ENCODE data around the gene PHGDH. TPM values are rescaled to one million over a fixed set of nuclear protein-coding genes. Genes with fewer than 3 reads are reported as not detected.

The PHGDH gene
- total and polyA plus RNA-seq, 9 of the 15 experiments (the other 6 are each of a cell fraction or from before 2014, with no cell fraction given): 6.7 to 84.2 (median 36.2) TPM

DNA sequence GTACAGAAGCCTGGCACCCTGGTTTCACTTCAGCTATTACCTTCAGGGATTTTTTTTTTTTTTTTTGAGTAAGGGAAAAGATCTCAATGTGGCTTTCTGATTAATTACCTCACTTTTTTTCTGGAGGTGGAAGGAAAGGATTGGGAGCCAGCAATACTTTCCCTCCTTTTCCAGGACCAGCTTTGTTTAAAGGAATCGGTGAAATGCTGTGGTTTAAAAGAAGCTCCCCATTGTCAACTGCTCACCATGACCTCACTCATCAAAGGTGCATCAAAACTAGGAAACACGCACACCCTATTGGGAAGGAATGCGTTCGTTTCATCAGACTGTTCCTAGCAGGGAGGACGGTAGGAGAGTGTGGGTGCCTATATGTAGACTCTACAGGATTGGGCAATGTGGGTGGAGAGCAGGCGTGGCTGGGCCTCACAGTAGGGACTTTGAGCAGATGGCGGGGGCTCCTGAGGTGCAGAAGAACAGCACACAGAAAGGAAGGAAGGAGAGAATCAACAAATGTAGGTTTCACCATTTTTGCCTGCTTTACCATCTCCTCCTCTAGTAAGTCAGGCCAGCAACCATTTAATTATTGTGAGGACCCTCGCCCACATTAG, 13.0 kb downstream of the PHGDH start (continued):
- TF ChIP-seq, protein P1, sequence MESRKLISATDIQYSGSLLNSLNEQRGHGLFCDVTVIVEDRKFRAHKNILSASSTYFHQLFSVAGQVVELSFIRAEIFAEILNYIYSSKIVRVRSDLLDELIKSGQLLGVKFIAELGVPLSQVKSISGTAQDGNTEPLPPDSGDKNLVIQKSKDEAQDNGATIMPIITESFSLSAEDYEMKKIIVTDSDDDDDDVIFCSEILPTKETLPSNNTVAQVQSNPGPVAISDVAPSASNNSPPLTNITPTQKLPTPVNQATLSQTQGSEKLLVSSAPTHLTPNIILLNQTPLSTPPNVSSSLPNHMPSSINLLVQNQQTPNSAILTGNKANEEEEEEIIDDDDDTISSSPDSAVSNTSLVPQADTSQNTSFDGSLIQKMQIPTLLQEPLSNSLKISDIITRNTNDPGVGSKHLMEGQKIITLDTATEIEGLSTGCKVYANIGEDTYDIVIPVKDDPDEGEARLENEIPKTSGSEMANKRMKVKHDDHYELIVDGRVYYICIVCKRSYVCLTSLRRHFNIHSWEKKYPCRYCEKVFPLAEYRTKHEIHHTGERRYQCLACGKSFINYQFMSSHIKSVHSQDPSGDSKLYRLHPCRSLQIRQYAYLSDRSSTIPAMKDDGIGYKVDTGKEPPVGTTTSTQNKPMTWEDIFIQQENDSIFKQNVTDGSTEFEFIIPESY (CRISPR knock-in tag; IDR thresholded peaks at IDR 0.05): no peak
- TF ChIP-seq ZNF77 (CRISPR knock-in tag; IDR thresholded peaks at IDR 0.05): no peak
- TF ChIP-seq, protein P2, sequence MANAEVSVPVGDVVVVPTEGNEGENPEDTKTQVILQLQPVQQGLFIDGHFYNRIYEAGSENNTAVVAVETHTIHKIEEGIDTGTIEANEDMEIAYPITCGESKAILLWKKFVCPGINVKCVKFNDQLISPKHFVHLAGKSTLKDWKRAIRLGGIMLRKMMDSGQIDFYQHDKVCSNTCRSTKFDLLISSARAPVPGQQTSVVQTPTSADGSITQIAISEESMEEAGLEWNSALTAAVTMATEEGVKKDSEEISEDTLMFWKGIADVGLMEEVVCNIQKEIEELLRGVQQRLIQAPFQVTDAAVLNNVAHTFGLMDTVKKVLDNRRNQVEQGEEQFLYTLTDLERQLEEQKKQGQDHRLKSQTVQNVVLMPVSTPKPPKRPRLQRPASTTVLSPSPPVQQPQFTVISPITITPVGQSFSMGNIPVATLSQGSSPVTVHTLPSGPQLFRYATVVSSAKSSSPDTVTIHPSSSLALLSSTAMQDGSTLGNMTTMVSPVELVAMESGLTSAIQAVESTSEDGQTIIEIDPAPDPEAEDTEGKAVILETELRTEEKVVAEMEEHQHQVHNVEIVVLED (CRISPR knock-in tag; IDR thresholded peaks at IDR 0.05): no peak
- TF ChIP-seq ZBTB8A (IDR thresholded peaks at IDR 0.05; ENCODE audit: partially characterized antibody): no peak
- no peak for TF ChIP-seq KLF13 (tag; IDR thresholded peaks at IDR 0.05; ENCODE audit: borderline replicate concordance, low read depth)

DNA sequence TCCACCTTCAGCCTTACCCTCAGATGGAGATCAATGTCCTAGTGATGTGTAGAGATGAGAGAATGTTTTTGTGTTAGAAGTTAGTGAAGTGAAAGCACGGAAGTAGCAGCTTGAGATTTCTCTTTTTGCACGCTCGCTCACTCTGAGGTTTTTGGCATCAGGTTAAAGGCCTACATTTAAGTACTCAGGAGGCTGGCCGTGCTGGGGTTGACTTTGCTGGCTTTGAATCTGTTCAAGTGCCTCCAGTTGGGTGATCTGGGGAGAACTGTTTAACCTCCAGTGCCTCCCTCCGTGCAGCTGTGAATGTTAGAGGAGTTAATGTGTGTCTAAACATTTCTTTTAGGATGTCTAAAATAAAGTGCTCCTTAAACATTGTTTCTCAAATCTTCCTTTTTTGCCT, 13.9 kb downstream of the PHGDH start:
- Histone ChIP-seq H3K9me3 (replicated peaks; ENCODE audit: control insufficient read depth, insufficient read depth, low read depth, low read length) (no peaks in the 10 kb centered on the region), H3K9me1 (ENCODE audit: control insufficient read depth, insufficient read depth, low read length) (no peaks in the 10 kb centered on the region), H2AFZ (ENCODE audit: low read depth, low read length) (no peak overlapping the region), H4K20me1 (replicated peaks; ENCODE audit: control insufficient read depth, insufficient read depth, low read length) (peaks cover 13% of the 10 kb centered on the region; the same call in 1 of the 2 replicates), H3K79me2 (ENCODE audit: control insufficient read depth, insufficient read depth, low read length) (no peaks in the 10 kb centered on the region), H3K4me3 (no peak overlapping the region), H3K27me3 (ENCODE audit: control insufficient read depth in 2 of 2, insufficient read depth in 2 of 2, low read length in 2 of 2) (no peaks in the 10 kb centered on the region), H3K27ac (ENCODE audit: extremely low read depth, low read depth, low read length) (no peak overlapping the region), H3K4me1 (replicated peaks in 1 of 2; ENCODE audit: control insufficient read depth in 2 of 2, insufficient read depth in 2 of 2, low read length in 2 of 2) (0 out of 5 replicates have a peak, but pooled peaks cover 0 to 2% of the 10 kb centered on the region in 2 experiments), H3K36me3 (ENCODE audit: control insufficient read depth, insufficient read depth, low read length) (peaks cover 14% of the 10 kb centered on the region), H3K9ac (ENCODE audit: insufficient read depth in 1 of 2, low read depth in 2 of 2, low read length in 2 of 2) (no peak overlapping the region), H3K4me2 (ENCODE audit: insufficient read depth, low read length) (no peak overlapping the region)
- intact Hi-C loops (cut with micrococcal nuclease) (no loop called here), in situ Hi-C loops (cut with MboI) (no loop called here)
- 56% methylated on average over 5 of the region's 5 CpGs for WGBS (ENCODE audit: insufficient coverage, low coverage, missing lambda C conversion rate)
- CTCF ChIA-PET (ENCODE audit: low intra/inter-chr PET ratio): no interaction called here
- no peak for DNase-seq (ENCODE audit: extremely low read depth in 1 of 4, low spot score in 3 of 4)
- POLR2A ChIA-PET: interaction anchor here (1.2 to 2.3 kb wide), 2 partner anchors 9 to 13 kb away, joined by 4 to 10 read pairs; partner anchors contain the start of gene PHGDH
- no peak for FAIRE-seq
- BruUV-seq (replicated peaks): no TSS peak
- ATAC-seq: no peak
- no peak for TF ChIP-seq ETV1 (tag; conservative IDR thresholded peaks at IDR 0.05; ENCODE audit: low read depth)
- no peak for TF ChIP-seq SRSF3 (IDR thresholded peaks at IDR 0.05; ENCODE audit: insufficient read depth, low read length)

All from K562 (cell line).